Upper lobe of right lung (tissue), 1 donor: ENCODE data around the gene KLF18. TPM values are rescaled to one million over a fixed set of nuclear protein-coding genes. Genes with fewer than 3 reads are reported as not detected.

ENCODE experiments used
- ATAC-seq: fragments of 200-7000 bp; cut with Tn5 transposase; one replicate; pipeline ENCODE4 v1.9.1; 2020; ENCODE audit warnings: mild to moderate bottlenecking, moderate library complexity
- DNase-seq: peaks from one replicate; pipeline ENCODE4 v3.0.0-alpha.2; 2020
- H3K27ac ChIP-seq: fragments of 200-600 bp; one replicate; pipeline ENCODE4 v1.8.0; 2022
- H3K27me3 ChIP-seq: fragments of 200-600 bp; one replicate; pipeline ENCODE4 v1.8.0; 2022; ENCODE audit warnings: mild to moderate bottlenecking
- H3K36me3 ChIP-seq: fragments of 200-600 bp; one replicate; pipeline ENCODE4 v1.8.0; 2022
- H3K4me1 ChIP-seq: fragments of 200-600 bp; one replicate; pipeline ENCODE4 v1.8.0; 2022
- H3K4me3 ChIP-seq: fragments of 200-600 bp; one replicate; pipeline ENCODE4 v1.8.0; 2022; ENCODE audit warnings: mild to moderate bottlenecking
- H3K9me3 ChIP-seq: fragments of 200-600 bp; one replicate; pipeline ENCODE4 v1.8.0; 2022
- CTCF ChIP-seq: fragments of 200-600 bp; IDR thresholded peaks from one replicate; pipeline ENCODE4 v1.8.0; 2022; ENCODE audit warnings: antibody characterized with exemption
- intact Hi-C: fragments of 100-400 bp; cut with DNase I; formaldehyde crosslinking; loops from one replicate; pipeline ENCODE4 v1.11.0; 2022
- total RNA-seq: library from RNA; stranded (reverse); fragmentation: NEBNext Ultra II Directional; extraction: Animal tissue kit (Norgen Biotek cat#: 25700); gene quantifications from one replicate; pipeline ENCODE4 v1.2.1, GENCODE V29; 2021
- donor health status: DM: no; HTN: yes; CAD: no; lungs with severe emphysema.

The KLF18 gene
- total RNA-seq, 1 donor from 2014 or later = not detected

GRCh38 chr1:44089371-44090048, 51.9 kb downstream of the KLF18 start:
- ATAC-seq = no peak
- TF ChIP-seq CTCF = no peak
- H3K4me3 ChIP-seq = no peak overlapping the region
- peaks cover 4% of the 10 kb centered on the region for H3K4me1 ChIP-seq
- H3K27ac ChIP-seq = no peak overlapping the region
- DNase-seq = no peak
- no peaks in the 10 kb centered on the region for H3K36me3 ChIP-seq
- no peaks in the 10 kb centered on the region for H3K27me3 ChIP-seq
- no peaks in the 10 kb centered on the region for H3K9me3 ChIP-seq
- intact Hi-C loops = no loop called here

Other genes with a start within 250 kb of the KLF18 start
- 0.43 TPM for gene ARTN, start 207.8 kb downstream of the KLF18 start, total RNA-seq
- gene IPO13, start 194.7 kb downstream of the KLF18 start, total RNA-seq = 24.9 TPM
- 18.8 TPM for gene DPH2, start 171.6 kb downstream of the KLF18 start, total RNA-seq
- 191 TPM for gene ATP6V0B, start 166.7 kb downstream of the KLF18 start, total RNA-seq
- gene B4GALT2, start 162.4 kb downstream of the KLF18 start, total RNA-seq = 23.8 TPM
- gene CCDC24, start 150.0 kb downstream of the KLF18 start, total RNA-seq = 5.3 TPM
- 19.2 TPM for gene SLC6A9, start 110.2 kb downstream of the KLF18 start, total RNA-seq
- 0.52 TPM for gene KLF17, start 22.8 kb downstream of the KLF18 start, total RNA-seq
- 34.0 TPM for gene DMAP1, start 71.8 kb upstream of the KLF18 start, total RNA-seq
- 41.7 TPM for gene ERI3, start 213.6 kb upstream of the KLF18 start, total RNA-seq